Measurements from ENCODE around the gene ARID1B. TPM values are rescaled to one million over a fixed set of nuclear protein-coding genes. Genes with fewer than 3 reads are reported as not detected.

Gene ARID1B
- total and polyA plus RNA-seq, 2 of the 4 experiments (the other 2 are of a cell fraction) = 14.5 to 20.1 TPM

GRCh38 chr6:156760377-156760776, 16.8 kb upstream of the ARID1B start:
- POLR2A ChIA-PET (ENCODE audit: unreplicated experiment) = no interaction called here
- no peaks in the 10 kb centered on the region for H4K20me1 ChIP-seq (ENCODE audit: insufficient read depth, low read length)
- no peak overlapping the region for H3K14ac ChIP-seq (replicated peaks; ENCODE audit: low read depth, low read length)
- ATAC-seq (ENCODE audit: low read depth) (no peak), DNase-seq (no peak)
- no peak overlapping the region for H3K23ac ChIP-seq (ENCODE audit: low read depth, low read length)
- no peak overlapping the region for H3K9ac ChIP-seq (ENCODE audit: low read depth, low read length)
- H3K27me3 ChIP-seq (ENCODE audit: control insufficient read depth, insufficient read depth, low read length) = peaks cover 2% of the 10 kb centered on the region
- no peak overlapping the region for H4K8ac ChIP-seq (ENCODE audit: low read depth in 2 of 2, low read length in 2 of 2)
- H4K5ac ChIP-seq (ENCODE audit: low read depth, low read length) = no peak overlapping the region
- CTCF ChIA-PET = no interaction called here
- no peaks in the 10 kb centered on the region for H3K4me1 ChIP-seq (ENCODE audit: control insufficient read depth, insufficient read depth, low read length)
- H3K79me1 ChIP-seq (ENCODE audit: low read depth in 1 of 2, low read length in 2 of 2) = no peaks in the 10 kb centered on the region
- no TSS peak for BruUV-seq (replicated peaks)
- no peak overlapping the region for H2BK20ac ChIP-seq (ENCODE audit: low read depth, low read length)
- H2BK15ac ChIP-seq (ENCODE audit: low read depth, low read length) = no peak overlapping the region
- H3K18ac ChIP-seq (ENCODE audit: low read depth, low read length) = no peak overlapping the region
- H3K4me3 ChIP-seq (ENCODE audit: insufficient read depth, low read depth, low read length) = no peak overlapping the region
- no peak overlapping the region for H2AK9ac ChIP-seq (replicated peaks; ENCODE audit: low read depth, low read length, poor library complexity)
- no peak overlapping the region for H2AFZ ChIP-seq (replicated peaks; ENCODE audit: low read length, poor library complexity)
- no peak overlapping the region for H3K56ac ChIP-seq (ENCODE audit: extremely low read depth, insufficient read depth, low read length)
- H2BK120ac ChIP-seq (ENCODE audit: low read depth, low read length) = no peak overlapping the region
- no peak overlapping the region for H2BK5ac ChIP-seq (ENCODE audit: low read depth, low read length, poor library complexity, severe bottlenecking)
- no peak overlapping the region for H3K4ac ChIP-seq (ENCODE audit: low read depth, low read length)
- H3K36me3 ChIP-seq (ENCODE audit: control insufficient read depth, insufficient read depth, low read length) = no peaks in the 10 kb centered on the region
- TF ChIP-seq SMC3 (IDR thresholded peaks at IDR 0.05; ENCODE audit: low read depth, low read length) (no peak), USF2 (IDR thresholded peaks at IDR 0.05; ENCODE audit: low read depth, low read length) (no peak), CEBPB (IDR thresholded peaks at IDR 0.05; ENCODE audit: low read depth, low read length) (no peak), BHLHE40 (IDR thresholded peaks at IDR 0.05; ENCODE audit: low read depth, low read length) (no peak), RAD21 (IDR thresholded peaks at IDR 0.05; ENCODE audit: low read length) (no peak), MAFK (IDR thresholded peaks at IDR 0.05; ENCODE audit: low read depth, low read length) (no peak)
- no peak overlapping the region for H3K4me2 ChIP-seq (ENCODE audit: low read depth, low read length)
- in situ Hi-C loops (cut with MboI; ENCODE audit: low sequenced_read_pairs) (loop anchor here (25.0 kb wide), 1 partner anchor 198 kb away; no protein-coding TSS in a partner anchor), dilution Hi-C loops (cut with HindIII; ENCODE audit: low sequenced_read_pairs, unreplicated experiment) (no loop called here), intact Hi-C loops (cut with micrococcal nuclease) (no loop called here)
- no peak overlapping the region for H4K91ac ChIP-seq (ENCODE audit: insufficient read depth, low read depth, low read length)
- H3K9me3 ChIP-seq (ENCODE audit: control insufficient read depth, insufficient read depth, low read length) = no peaks in the 10 kb centered on the region
- 83% methylated on average over 1 of the region's 4 CpGs; no CpG with 5 or more reads in 1 of the 2 experiments for WGBS, 2 experiments (ENCODE audit: extremely low coverage in 2 of 2, insufficient read length in 1 of 2)
- H2AK5ac ChIP-seq (ENCODE audit: low read depth, low read length) = no peak overlapping the region
- H3K27ac ChIP-seq (ENCODE audit: insufficient read depth, low read length) = no peak overlapping the region
- H3K9me1 ChIP-seq (ENCODE audit: insufficient read depth, low read length) = no peaks in the 10 kb centered on the region

Measured in IMR-90 (cell line).